Superior temporal gyrus (tissue), 1 donor: ENCODE results near the gene BCL6B.
"Not testable (repeated sequence)": the region's sequence is repeated elsewhere in the genome, so short reads cannot be mapped to it uniquely, and the experiment has no call there.

Experiments
- DNase-seq: peaks from one replicate; pipeline ENCODE4 v3.0.0-alpha.2; 2016; ENCODE audit errors: extremely low spot score

Gene BCL6B

DNA sequence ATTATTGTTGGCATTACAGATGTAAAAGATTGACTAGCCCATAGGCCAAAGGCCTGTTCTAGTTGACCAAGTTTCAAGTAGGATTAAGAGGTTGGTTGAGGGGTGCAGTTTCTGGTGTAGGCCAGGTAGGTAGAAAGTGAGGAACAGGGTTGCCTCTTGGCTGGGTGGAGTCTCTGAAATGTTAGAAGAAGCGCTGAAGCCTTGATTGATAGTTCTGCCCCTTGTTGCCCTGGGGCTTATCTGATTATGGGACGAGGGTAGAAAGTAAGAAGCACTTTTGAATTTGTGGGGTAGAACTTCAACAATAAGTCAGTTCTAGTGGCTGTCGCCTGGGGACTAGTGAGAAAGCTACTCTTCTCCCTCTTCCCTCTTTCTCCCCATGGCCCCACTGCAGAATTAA is 6.2 kb downstream of the BCL6B start:
- no peak for DNase-seq

DNA sequence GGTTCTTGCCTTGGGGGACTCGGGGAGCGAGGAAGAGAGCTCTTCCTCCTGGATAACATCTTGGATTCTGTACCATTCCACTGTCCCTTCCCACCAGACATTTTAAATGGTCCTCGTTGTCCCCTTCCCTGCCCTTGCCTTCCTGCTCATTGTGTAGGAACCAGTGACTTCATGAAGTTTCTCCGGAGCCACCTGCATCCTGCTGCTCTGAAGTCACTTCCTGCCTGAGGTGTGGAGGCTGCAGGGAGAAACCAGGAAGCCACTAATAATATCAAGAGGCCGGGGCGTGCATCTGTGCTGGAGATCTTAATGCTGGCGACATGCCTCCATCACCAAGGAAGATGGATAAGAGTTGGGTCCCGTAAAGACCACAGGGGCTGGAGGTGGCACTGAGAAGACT is 6.8 kb downstream of the BCL6B start:
- no peak for DNase-seq

GRCh38 chr17:7034955-7035590 is 12.2 kb downstream of the BCL6B start:
- DNase-seq: no peak

GRCh38 chr17:7035591-7036368 is 12.9 kb downstream of the BCL6B start, which contains the start of gene SLC16A13:
Gene SLC16A13, plus strand, starts transcription at chr17:7036015. Its CDS starts 368 bp downstream, at chr17:7036383.
- peak; percentile 89 for DNase-seq

- DNase-seq: no peak
These were observed 15.4 kb downstream of the BCL6B start for GRCh38 chr17:7038025-7038862.

DNA sequence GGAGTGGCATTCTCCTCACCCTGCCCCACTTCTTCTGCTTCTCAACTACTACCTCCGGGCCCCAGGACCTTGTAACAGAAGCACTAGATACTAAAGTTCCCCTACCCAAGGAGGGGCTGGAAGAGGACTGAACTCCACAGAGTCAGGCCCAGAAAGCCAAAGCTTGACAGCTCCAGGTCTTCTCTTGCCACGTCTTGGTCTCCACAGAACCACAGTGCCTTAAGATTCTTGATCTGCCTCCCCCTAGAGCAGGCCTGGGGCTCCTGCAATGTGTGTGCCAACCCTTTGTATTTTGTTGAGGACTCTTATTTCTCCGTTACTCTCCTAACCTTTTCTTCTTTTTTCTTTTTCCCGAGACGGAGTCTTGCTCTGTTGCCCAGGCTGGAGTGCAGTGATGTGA is 17.0 kb downstream of the BCL6B start:
- no peak for DNase-seq

GRCh38 chr17:7041607-7042500 is 19.0 kb downstream of the BCL6B start:
- no peak for DNase-seq

DNA sequence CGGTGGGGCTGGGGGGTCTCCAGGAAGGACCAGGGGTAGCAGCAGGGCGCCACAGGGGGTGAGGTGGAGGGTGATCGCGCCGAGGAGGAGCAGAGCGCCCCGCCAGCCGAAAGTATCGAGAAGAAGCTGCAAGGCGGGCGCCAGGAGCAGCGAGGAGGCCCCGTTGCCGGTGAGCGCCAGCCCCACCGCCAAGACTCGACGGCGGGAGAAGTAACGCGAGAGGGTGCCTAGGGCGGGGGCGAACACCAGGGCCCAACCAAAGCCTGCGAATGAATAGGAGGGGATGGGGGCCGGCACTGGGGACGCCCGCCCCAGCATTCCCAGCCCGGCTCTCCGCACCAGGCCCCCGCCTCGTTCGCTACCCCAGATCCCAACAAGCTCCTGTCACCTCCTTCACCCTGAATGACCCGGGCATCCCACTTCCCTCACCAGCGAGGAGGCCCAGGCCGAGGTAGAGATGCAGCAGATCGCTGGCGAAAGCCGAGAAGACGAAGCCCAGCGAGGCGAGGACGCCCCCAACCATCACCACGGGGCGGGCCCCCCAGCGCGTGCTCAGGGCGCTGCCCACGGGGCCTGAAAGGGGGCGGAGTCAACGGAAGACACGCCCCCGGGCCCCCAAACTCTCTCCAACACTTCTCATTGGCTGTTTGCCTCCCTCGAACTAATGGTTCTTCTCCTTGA is 19.8 kb downstream of the BCL6B start:
- DNase-seq: peak; percentile 6

DNA sequence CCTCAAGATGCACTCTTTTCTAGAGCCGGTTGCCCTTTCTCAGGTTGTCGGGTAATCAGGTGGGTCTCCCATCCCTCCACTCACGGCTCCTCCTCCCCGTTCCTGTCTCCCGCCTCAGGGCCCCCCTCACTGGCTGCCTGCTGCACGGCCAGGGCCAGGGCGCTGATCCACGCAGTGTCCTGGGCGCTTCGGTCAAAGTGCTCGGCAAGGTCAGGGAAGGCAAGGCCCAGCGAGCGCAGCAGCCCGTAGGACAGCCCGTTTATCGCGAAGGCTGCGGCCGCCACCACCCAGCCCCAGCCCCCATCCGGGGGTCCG is 20.3 kb downstream of the BCL6B start:
- DNase-seq: no peak

DNA sequence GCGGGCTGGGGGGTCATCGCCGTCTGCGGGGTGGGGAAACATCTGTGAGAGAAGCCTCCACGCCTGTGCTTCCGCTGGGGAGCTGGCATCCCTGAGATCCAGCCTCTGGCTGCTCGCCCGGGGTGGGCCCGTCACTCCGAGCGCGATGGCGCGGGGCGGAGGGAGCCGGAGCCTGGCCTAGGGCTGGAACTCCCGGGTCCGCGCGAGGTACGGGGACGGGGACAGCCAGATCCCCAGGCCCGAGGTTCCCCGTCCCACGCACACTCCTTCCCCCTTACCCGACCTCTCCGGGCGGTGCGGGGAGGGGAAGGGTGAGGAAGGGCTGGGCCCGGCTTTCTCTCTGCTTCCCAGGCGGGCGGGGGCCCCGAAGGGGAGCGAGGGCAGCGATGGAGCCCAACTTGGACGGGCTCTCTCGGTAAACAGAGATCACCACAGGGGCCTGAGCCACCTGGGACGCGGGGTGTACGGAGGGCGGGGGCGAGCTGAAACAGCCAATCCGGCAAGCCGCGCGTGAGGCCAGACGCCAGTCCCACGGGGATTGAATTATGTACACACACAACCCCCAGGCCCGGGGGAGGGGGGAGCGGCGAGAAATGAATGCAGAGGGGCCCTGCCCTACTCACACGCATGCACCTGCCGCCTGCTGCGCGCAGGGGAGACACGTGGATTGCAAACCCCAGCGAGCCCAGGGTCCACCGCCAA is 20.8 kb downstream of the BCL6B start, which contains the start of gene SLC16A11:
Gene SLC16A11, minus strand, starts transcription at position 596 of the 702 bp plus-strand sequence. Its CDS starts 579 bp downstream, at position 17.
- no peak for DNase-seq

DNA sequence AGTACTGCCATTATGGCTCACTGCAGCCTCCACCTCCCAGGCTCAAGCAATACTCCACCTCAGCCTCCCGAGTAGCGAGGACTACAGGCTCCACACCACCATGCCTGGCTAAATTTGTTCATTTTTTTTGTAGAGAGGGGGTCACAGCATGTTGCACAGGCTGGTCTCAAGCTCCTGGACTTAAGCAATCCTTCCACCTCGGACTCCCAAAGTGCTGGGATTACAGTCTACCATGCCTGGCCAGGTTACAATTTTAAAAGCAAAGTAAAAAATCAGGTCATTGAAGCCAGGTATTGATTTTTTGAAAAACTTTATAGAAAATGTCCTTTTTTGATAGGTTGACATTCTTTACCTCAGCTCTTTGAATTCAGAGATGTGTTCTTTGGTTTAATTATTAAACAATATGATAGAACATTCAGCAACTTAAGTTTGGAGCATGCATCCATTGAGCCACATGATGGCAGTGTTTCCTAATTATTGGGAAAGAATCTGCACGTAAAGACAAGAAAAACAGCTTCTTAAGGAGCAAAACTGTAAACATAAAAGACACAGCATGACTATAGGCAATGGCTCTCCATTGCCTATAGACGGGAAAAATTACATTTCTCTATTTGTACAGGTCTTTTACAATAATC is 22.8 kb downstream of the BCL6B start:
- DNase-seq: peak; percentile 89

- peak; percentile 52 for DNase-seq
These were observed 23.4 kb downstream of the BCL6B start for GRCh38 chr17:7046127-7046724.

DNA sequence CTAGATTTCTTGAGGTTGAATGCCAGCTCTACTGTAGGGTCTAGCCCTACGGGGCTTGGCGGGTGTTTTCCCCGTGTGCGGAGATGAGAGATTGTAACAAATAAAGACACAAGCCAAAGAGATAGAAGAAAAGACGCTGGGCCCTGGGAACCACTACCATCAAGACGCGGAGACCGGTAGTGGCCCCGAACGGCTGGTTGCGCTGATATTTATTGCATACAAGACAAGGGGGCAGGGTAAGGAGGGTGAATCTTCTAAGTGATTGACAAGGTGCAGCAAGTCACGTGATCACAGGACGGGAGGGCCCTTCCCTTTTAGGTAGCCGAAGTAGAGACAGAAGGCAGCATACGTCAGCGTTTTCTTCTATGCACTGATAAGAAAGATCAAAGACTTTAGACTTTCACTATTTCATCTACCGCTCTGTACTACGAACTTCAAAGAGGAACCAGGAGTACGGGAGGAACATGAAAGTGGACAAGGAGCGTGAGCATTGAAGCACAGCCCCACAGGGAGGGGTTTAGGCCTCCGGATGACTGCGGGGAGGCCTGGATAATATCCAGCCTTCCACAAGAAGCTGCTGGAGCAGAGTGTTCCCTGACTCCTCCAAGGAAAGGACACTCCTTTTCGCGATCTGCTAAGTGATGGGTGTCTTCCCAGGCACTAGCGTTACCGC is 24.0 kb downstream of the BCL6B start:
- peak; percentile 32 for DNase-seq

GRCh38 chr17:7047566-7047965 is 24.7 kb downstream of the BCL6B start:
- no peak for DNase-seq

- no peak for DNase-seq
These were observed 26.1 kb downstream of the BCL6B start for GRCh38 chr17:7048968-7049367.

DNA sequence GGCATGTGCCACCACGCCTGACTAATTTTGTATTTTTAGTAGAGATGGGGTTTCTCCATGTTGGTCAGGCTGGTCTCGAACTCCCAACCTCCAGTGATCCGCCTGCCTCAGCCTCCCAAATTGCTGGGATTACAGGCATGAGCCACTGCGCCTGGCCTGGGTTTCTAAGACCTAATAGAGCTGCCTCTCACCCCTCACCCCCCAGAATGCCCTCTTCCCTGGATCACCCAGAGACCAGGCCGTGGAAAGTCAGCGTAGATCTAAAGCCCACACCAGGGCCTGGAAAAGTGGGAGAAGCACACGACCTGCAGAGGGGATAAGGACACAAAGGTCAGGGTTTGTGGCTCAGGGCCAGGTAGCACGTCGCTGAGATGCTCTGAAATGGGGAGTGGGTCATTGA is 27.7 kb downstream of the BCL6B start:
- not testable (repeated sequence) for DNase-seq

DNA sequence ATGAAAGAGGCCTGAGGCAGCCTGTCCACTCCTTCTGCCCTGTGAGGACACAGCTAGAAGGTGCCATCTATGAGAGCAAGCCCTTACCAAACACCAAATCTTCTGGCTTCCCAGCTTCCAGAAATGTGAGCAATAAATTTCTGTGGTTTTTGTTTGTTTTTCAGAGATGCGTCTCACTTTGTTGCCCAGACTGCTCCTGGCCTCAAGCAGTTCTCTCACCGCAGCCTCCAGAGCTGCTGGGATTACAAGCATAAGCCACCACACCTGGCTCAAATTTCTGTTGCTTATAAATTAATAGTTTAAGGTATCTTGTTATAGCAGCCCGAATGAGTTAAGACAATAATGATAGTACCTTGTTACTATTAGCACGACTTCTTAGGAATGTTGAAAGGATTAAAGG is 33.5 kb downstream of the BCL6B start:
- DNase-seq: no peak

DNA sequence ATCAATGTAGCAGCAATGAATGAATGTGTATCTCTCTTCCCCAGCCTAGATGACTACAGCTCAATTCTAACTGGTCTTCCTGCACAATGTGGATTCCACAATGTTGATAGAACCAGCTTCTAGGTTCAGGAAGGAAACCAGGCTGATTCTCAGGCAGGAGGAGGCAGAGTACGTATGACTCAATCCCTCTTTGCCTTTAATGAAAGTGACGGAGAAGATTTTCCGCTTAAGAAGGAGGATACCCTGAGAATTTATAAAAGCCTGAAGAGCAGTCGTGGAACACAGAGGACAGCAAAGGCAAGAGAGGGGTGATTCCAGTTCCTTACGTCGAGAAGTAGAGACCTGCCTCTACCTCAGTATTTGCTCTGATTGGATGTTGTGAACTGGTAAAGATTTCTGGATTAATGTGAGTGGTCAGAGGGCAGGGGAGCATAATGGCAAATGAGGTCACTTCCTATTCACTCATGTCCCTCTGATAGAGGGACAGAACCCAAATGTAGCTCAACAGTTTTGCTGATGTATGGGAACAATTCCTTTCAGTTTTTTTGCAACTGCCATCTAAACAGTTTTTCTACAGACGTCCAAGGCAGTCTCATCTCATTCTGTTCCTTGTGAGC is 36.1 kb downstream of the BCL6B start:
- DNase-seq: no peak
